ENCODE results near the gene GALNT7.

Gene GALNT7

GRCh38 chr4:173337463-173337862 is 168.9 kb downstream of the GALNT7 start:
- FAIRE-seq (no peak), DNase-seq (ENCODE audit: insufficient read length, low spot score) (no peak)
- TF ChIP-seq POLR2A (IDR thresholded peaks at IDR 0.05; ENCODE audit: low read depth, low read length) = no peak

GRCh38 chr4:173343832-173344397 is 175.3 kb downstream of the GALNT7 start:
- DNase-seq (ENCODE audit: insufficient read length, low spot score) = no peak
- TF ChIP-seq POLR2A (IDR thresholded peaks at IDR 0.05; ENCODE audit: low read depth, low read length) = no peak
- FAIRE-seq = no peak

DNA sequence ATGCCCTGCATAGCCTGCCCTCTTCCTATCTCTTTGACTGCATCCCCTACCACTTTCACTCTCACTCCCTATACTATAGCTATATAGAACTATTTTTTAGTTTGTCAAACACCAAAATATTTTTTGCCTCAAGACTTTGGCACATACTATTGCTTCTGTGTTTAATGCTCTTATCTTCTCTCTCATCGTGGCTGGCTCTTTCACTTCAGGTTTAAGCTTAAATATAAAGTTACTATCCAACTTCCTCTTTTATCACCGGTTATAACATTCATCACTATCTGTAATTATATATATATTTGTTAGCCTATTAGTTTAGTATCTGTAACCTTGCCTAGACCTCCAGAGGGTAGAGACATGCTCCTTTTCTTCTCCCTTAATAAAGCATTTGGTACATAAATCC is 177.0 kb downstream of the GALNT7 start:
- no peak for TF ChIP-seq POLR2A (IDR thresholded peaks at IDR 0.05; ENCODE audit: low read depth, low read length)
- DNase-seq (ENCODE audit: insufficient read length, low spot score) (no peak), FAIRE-seq (no peak)

- no peak for TF ChIP-seq POLR2A (IDR thresholded peaks at IDR 0.05; ENCODE audit: low read depth, low read length)
- no peak for FAIRE-seq
- DNase-seq (ENCODE audit: insufficient read length, low spot score) = no peak
These were observed 177.5 kb downstream of the GALNT7 start for GRCh38 chr4:173346074-173346473.

DNA sequence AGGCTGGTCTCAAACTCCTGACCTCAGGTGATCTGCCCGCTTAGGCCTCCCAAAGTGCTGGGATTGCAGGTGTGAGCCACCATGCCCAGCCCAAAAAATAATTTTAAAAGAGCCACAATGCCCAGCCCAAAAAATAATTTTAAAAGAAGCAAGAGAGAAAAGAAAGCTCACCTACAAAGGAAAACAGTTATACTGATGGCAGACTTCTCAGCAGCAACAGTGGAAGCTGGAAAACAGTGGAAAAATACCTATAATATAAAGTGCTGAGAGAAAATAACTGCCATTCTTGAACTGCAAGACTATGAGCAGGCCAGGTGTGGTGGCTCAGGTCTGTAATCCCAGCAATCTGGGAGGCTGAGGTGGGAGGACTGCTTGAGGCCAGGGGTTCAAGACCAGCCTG is 178.9 kb downstream of the GALNT7 start:
- FAIRE-seq (no peak), DNase-seq (ENCODE audit: insufficient read length, low spot score) (no peak)
- no peak for TF ChIP-seq POLR2A (IDR thresholded peaks at IDR 0.05; ENCODE audit: low read depth, low read length)

GRCh38 chr4:173357939-173358338 is 189.3 kb downstream of the GALNT7 start:
- DNase-seq (ENCODE audit: insufficient read length, low spot score) (no peak), FAIRE-seq (no peak)
- no peak for TF ChIP-seq POLR2A (IDR thresholded peaks at IDR 0.05; ENCODE audit: low read depth, low read length)

DNA sequence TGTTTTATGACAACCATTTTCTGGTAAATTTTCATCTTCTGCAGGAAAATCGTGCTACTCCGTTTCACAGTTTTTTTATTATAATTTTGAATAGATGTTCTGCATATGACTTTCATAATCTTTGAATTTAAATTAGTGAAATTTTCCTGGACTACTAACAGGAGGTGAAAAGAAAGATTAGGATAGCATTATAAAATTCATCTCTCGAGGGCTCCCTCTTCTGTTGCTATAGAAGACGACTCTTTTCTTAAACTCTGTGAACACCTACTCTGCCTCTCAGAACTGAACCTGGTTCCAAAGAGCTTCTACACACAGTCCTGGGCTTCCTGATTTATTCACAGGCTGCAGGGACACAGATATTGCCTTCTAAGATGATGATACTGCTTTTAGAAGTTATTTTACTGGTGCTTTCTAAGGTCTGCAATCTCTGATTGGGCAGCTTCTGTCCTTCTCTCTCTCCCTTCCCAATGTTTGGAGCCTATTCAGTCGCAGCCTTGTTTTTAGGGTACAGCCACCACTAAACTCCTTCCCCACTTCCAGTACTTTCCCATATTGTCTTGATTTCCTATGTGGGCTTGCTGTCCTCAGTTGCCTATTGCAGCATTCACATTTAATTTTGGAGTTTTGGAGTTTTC is 192.1 kb downstream of the GALNT7 start:
- DNase-seq (ENCODE audit: insufficient read length, low spot score) (no peak), FAIRE-seq (no peak)
- TF ChIP-seq POLR2A (IDR thresholded peaks at IDR 0.05; ENCODE audit: low read depth, low read length) = no peak

GRCh38 chr4:173362666-173363065 is 194.1 kb downstream of the GALNT7 start:
- TF ChIP-seq POLR2A (IDR thresholded peaks at IDR 0.05; ENCODE audit: low read depth, low read length) = no peak
- DNase-seq (ENCODE audit: insufficient read length, low spot score) = no peak
- no peak for FAIRE-seq

DNA sequence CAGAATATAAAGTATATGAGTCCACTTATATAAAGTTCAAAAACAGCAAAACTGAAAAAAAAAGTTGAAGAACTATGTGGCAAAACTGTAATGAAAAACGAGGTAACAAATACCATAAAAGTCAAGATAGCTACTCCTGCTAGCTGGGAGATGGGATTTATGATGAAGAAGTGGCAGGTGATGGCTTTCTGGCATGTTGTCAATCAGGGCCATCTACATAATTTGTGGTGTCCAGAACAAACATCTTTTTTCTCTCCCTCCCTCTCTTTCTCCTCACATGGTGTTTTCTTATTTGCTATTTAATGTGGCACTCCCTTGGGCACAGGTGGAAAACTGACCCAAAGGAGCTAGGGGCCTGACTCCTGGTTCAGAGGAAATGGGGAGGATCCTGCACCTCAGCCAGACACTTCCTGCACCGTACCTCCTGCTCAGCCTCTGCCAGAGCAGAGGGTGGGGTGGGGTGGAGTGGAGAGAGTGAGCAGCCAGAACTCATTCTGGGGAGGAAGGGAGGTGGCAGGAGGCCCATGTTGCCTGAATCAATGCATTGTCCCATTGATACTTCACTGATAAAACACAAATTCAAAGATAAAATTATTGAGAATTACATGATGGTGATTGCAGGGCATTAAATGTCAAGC is 196.9 kb downstream of the GALNT7 start:
- DNase-seq (ENCODE audit: insufficient read length, low spot score) (no peak), FAIRE-seq (no peak)
- no peak for TF ChIP-seq POLR2A (IDR thresholded peaks at IDR 0.05; ENCODE audit: low read depth, low read length)

DNA sequence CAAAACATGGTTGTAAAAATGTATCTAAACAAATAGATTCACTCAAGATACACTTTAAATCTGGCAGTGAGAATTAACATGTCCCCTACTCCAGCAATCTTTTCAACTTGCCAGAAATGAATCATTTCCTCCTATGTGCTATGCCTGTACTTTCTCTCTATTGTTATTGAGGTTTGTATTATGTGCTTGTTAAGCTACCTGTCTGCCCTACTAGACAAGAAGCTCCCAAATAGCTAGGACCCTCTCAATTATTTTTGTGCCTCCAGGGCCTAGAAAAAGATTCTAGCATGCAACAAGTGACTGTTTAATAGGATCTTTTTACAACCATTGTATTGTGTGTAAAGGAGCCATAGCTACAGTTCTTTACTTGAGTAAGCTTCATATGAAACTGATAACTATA is 198.7 kb downstream of the GALNT7 start:
- TF ChIP-seq POLR2A (IDR thresholded peaks at IDR 0.05; ENCODE audit: low read depth, low read length) = no peak
- FAIRE-seq = no peak
- DNase-seq (ENCODE audit: insufficient read length, low spot score) = no peak

DNA sequence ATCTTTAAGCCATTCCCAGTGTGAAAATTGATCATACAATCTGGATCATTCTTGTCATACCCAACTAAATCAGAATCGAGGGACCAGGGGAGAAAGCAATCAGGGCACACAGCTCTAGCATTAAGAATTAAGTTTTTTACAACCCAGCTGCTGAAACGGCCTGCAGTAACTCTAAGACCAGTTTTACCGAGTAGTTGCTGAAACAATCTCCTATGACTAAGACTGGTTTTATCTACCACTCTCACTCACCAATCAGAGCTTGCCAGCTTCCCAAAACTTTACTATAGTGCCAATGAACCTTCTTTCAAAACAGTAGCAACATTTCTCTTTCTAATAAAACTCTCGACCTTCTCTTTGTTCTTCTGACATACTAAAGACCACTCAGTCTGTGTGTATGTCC is 199.3 kb downstream of the GALNT7 start:
- DNase-seq (ENCODE audit: insufficient read length, low spot score) = no peak
- TF ChIP-seq POLR2A (IDR thresholded peaks at IDR 0.05; ENCODE audit: low read depth, low read length) = no peak
- FAIRE-seq = no peak

DNA sequence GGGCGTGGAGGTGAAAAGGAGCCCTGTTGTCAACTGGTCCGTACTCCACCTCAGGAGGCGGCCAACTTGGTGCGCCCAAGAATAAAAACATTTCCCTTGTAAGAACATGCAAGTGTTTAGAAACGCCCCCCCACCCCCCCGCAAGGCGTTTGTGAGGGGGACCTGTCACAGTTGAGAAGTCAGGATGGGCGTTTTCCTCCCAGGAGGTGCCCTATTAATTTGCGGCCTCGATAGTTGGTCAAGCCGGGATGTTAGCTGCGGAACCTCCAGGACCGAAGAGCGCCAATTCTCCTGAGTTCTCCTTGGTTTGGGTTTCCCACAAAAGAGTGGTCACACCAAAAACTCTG is 201.5 kb downstream of the GALNT7 start:
- no peak for DNase-seq (ENCODE audit: insufficient read length, low spot score)
- TF ChIP-seq POLR2A (IDR thresholded peaks at IDR 0.05; ENCODE audit: low read depth, low read length) = no peak; the same call in 1 of the 2 replicates
- FAIRE-seq = no peak

GRCh38 chr4:173370477-173371291 is 202.1 kb downstream of the GALNT7 start, which contains the start of gene SAP30:
Gene SAP30, plus strand, starts transcription at chr4:173370954. Its CDS starts 229 bp downstream, at chr4:173371183.
- FAIRE-seq (no peak), DNase-seq (ENCODE audit: insufficient read length, low spot score) (peak; percentile 56)
- TF ChIP-seq POLR2A (IDR thresholded peaks at IDR 0.05; ENCODE audit: low read depth, low read length) = peak; percentile 99
